ENCODE results near the gene GPR161.

GRCh38 chr1:168106274-168106673, 30.5 kb downstream of the GPR161 start:
- TF ChIP-seq CTCF (IDR thresholded peaks at IDR 0.05) (no peak), POLR2AphosphoS5 (IDR thresholded peaks at IDR 0.05) (no peak)
